Osteocyte (in vitro differentiated cells): ENCODE results near the gene NOD2. TPM values are rescaled to one million over a fixed set of nuclear protein-coding genes. Genes with fewer than 3 reads are reported as not detected.

Source experiments
- DNase-seq: peaks from one replicate; pipeline ENCODE4 v3.0.0; 2021; ENCODE audit warnings: mixed read lengths; ENCODE audit not compliant: unreplicated experiment; ENCODE audit errors: extremely low spot score
- H3K27ac Mint-ChIP-seq: one replicate; pipeline ENCODE4 v1.8.0; 2021; ENCODE audit warnings: mild to moderate bottlenecking, mixed read lengths; ENCODE audit not compliant: unreplicated experiment
- H3K27me3 Mint-ChIP-seq: one replicate; pipeline ENCODE4 v1.8.0; 2021; ENCODE audit warnings: mixed read lengths; ENCODE audit not compliant: unreplicated experiment
- H3K36me3 Mint-ChIP-seq: one replicate; pipeline ENCODE4 v1.8.0; 2021; ENCODE audit warnings: mixed read lengths; ENCODE audit not compliant: unreplicated experiment
- H3K4me1 Mint-ChIP-seq: one replicate; pipeline ENCODE4 v1.8.0; 2021; ENCODE audit warnings: mixed read lengths; ENCODE audit not compliant: unreplicated experiment
- H3K4me3 Mint-ChIP-seq: one replicate; pipeline ENCODE4 v1.8.0; 2021; ENCODE audit warnings: mild to moderate bottlenecking, moderate library complexity, mixed read lengths; ENCODE audit not compliant: unreplicated experiment
- H3K9me3 Mint-ChIP-seq: one replicate; pipeline ENCODE4 v1.8.0; 2021; ENCODE audit warnings: mixed read lengths; ENCODE audit not compliant: unreplicated experiment
- total RNA-seq: library from RNA; stranded (reverse); gene quantifications from 2 replicates; pipeline ENCODE4 v1.2.1, GENCODE V29; 2021
- TF ChIP-seq, protein P1 (sequence below): fragments of 200-600 bp; sonication (generic); IDR thresholded peaks from 2 replicates; pipeline ENCODE4 v1.5.0; 2021; ENCODE audit warnings: antibody characterized with exemption, mild to moderate bottlenecking, moderate library complexity

NOD2 gene
- total RNA-seq, 1 donor from 2014 or later, result not detected

DNA sequence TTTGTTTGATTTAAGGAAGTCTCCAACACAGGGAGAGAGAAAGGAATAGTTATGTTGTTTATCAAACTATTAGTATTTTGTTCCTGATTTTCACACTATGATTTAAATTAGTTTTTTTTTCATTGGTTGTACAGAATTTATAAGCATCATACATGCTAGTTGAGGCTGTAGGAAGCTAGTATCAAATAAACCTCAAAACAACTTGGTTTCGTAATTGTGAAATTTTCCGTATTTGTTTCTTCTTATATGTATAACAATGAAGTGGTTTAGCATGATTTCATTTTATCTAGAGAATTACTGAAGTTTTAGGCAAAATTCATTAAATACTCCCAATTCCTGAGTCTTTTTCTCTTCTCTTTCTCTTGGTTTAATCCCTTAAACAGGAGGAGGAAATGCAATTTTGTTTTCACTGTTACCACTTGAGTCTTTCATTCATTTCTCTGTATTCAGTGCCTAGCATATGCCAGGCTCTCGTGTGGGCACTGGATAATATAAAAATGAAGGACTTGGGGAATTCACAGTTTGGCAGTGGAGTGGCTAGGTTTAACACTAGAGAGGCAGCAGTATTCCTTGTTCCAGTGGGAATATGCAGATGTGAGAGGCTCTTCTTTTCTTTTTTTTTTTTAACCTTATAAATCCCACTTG is 50.3 kb downstream of the NOD2 start:
- Mint-ChIP-seq H3K4me1 (peaks cover 22% of the 10 kb centered on the region), H3K9me3 (no peaks in the 10 kb centered on the region), H3K27me3 (no peaks in the 10 kb centered on the region), H3K36me3 (peaks cover 9% of the 10 kb centered on the region), H3K4me3 (no peak overlapping the region), H3K27ac (no peak overlapping the region)
- no peak for DNase-seq
- TF ChIP-seq, protein P1, sequence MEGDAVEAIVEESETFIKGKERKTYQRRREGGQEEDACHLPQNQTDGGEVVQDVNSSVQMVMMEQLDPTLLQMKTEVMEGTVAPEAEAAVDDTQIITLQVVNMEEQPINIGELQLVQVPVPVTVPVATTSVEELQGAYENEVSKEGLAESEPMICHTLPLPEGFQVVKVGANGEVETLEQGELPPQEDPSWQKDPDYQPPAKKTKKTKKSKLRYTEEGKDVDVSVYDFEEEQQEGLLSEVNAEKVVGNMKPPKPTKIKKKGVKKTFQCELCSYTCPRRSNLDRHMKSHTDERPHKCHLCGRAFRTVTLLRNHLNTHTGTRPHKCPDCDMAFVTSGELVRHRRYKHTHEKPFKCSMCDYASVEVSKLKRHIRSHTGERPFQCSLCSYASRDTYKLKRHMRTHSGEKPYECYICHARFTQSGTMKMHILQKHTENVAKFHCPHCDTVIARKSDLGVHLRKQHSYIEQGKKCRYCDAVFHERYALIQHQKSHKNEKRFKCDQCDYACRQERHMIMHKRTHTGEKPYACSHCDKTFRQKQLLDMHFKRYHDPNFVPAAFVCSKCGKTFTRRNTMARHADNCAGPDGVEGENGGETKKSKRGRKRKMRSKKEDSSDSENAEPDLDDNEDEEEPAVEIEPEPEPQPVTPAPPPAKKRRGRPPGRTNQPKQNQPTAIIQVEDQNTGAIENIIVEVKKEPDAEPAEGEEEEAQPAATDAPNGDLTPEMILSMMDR, result no peak

DNA sequence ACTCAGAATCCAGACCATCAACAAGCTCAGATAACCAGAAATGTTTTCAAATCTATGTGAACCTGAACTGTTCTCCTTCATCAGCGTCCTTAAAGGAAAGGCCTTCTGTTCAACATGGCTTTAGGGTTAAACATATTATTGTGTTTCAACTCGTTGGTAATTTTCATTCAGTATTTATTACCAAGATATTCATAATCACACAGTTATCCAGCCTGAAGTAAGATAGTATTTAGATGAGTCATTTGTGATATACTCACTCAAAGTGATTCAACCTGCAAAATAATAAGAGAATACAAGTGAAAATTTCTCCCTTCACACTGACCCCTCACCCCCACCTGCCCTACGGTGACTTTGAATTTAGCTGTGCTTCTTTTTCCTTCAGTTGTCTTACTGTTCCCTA is 51.5 kb downstream of the NOD2 start:
- no peak for DNase-seq
- Mint-ChIP-seq H3K27me3 (no peaks in the 10 kb centered on the region), H3K36me3 (peaks cover 15% of the 10 kb centered on the region), H3K4me3 (no peak overlapping the region), H3K27ac (peak overlapping the region; percentile 28), H3K4me1 (peaks cover 22% of the 10 kb centered on the region), H3K9me3 (no peaks in the 10 kb centered on the region)
- TF ChIP-seq, protein P1, result no peak

DNA sequence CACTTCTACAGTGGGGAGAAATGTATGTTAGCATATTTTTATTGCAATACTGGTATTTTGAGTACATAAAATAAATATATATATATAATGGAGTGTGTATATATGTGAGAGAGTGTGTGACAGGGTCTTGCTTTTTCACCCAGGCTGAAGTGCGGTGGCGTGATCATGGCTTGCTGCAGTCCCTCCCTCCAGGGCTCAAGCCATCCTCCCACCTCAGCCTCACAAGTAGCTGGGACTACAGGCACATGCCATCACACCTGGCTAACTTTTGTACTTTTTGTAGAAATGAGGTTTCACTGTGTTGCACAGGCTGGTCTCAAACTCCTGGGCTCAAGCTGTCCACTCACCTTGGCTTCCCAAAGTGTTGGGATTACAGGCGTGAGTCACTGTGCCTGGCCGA is 52.5 kb downstream of the NOD2 start:
- TF ChIP-seq, protein P1, result no peak
- H3K9me3 Mint-ChIP-seq, result no peaks in the 10 kb centered on the region
- H3K27ac Mint-ChIP-seq, result no peak overlapping the region
- H3K27me3 Mint-ChIP-seq, result no peaks in the 10 kb centered on the region
- H3K36me3 Mint-ChIP-seq, result peaks cover 17% of the 10 kb centered on the region
- no peak for DNase-seq
- H3K4me1 Mint-ChIP-seq, result peaks cover 19% of the 10 kb centered on the region
- H3K4me3 Mint-ChIP-seq, result no peak overlapping the region

DNA sequence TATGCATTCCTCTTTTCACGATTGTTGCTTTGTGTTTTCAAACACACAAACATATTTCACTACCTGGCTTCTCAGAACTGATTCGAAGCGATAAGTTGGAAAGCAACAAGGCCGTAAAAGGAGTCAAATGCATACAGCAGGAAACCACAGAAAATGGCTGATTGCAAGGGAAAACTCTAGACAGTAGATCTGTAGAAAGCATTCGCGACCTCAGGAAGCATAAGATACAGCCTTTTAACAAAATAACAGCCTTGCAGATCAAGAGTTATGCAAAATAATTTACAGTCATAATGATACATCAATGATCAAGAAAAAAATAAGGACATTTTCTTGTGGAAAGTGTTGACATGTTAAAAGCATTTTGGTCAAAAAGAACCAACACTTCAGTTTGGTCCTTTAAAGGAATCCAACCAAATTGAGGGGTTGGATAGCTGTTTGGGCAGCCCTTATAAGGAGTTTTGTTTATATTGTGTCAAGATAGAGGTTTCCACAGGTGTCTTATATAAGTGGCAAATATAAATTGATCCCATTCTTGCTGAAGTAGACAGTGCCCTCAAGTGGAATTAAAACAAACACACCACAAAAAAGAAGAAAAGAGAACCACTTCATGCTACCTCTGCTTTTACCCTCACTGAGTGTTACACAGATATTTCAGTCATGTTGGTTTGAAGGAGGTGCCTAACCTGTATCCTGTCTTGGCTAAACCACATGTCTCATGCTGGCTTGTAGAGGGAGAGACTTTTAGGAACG is 54.0 kb downstream of the NOD2 start:
- TF ChIP-seq, protein P1, result peak; percentile 37
- no peak for DNase-seq
- Mint-ChIP-seq H3K9me3 (no peaks in the 10 kb centered on the region), H3K36me3 (peaks cover 20% of the 10 kb centered on the region), H3K27me3 (no peaks in the 10 kb centered on the region), H3K27ac (no peak overlapping the region), H3K4me3 (no peak overlapping the region), H3K4me1 (peaks cover 13% of the 10 kb centered on the region)

DNA sequence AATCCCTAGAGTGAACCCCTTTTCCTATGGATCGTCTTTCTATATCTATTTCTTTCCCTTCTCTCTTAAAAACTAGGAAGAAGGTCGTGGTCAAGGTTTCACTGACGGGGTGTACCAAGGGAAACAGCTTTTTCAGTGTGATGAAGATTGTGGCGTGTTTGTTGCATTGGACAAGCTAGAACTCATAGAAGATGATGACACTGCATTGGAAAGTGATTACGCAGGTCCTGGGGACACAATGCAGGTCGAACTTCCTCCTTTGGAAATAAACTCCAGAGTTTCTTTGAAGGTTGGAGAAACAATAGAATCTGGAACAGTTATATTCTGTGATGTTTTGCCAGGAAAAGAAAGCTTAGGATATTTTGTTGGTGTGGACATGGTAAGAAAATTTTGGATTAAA is 58.1 kb downstream of the NOD2 start:
- H3K9me3 Mint-ChIP-seq, result no peaks in the 10 kb centered on the region
- peaks cover 2% of the 10 kb centered on the region for H3K4me1 Mint-ChIP-seq
- TF ChIP-seq, protein P1, result no peak
- peaks cover 27% of the 10 kb centered on the region for H3K36me3 Mint-ChIP-seq
- H3K27ac Mint-ChIP-seq, result no peak overlapping the region
- H3K4me3 Mint-ChIP-seq, result no peak overlapping the region
- no peak for DNase-seq
- no peaks in the 10 kb centered on the region for H3K27me3 Mint-ChIP-seq
